Fibroblast of skin of scalp (primary cell): Measurements from ENCODE around the gene FBXO44.

ENCODE experiments used
- DNase-seq: peaks from one replicate; pipeline ENCODE4 v3.0.0-alpha.2; 2013

Gene FBXO44

DNA sequence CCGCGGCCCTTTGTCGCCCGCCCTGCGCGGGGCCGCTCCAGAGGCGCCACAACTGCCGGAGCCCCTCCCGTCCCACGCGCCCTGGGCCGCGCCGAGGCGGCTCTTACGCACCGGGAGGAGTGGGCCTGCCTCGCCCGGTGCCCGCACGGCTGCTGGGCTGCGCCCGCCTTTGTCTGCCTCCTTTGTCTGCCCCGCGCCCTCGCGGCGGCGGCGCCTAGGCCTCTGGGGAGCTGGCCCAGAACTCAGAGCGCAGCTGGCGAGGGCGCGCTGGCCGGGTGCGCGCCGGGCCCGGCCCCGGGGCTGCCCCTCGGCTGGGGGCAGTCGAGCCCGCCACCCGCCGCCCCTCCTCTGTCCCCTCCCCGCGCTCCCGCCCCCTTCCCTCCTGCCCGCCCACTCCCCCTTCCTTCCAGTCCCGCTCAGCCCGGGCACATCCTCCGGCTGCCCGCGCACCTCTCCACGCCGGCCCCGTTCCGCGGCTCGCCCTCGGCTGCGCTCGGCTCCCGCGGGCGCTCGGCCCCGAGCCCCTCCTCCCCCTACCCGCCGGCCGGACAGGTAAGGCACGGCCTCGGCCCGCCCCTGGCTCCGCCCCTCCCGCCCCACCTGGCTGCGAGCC, 36.7 kb downstream of the FBXO44 start, which contains the start of gene DRAXIN:
Gene DRAXIN, plus strand, starts transcription at position 409 of the 613 bp plus-strand sequence. CDS start 14,549 bp downstream, outside the sequence.
- DNase-seq: no peak

DNA sequence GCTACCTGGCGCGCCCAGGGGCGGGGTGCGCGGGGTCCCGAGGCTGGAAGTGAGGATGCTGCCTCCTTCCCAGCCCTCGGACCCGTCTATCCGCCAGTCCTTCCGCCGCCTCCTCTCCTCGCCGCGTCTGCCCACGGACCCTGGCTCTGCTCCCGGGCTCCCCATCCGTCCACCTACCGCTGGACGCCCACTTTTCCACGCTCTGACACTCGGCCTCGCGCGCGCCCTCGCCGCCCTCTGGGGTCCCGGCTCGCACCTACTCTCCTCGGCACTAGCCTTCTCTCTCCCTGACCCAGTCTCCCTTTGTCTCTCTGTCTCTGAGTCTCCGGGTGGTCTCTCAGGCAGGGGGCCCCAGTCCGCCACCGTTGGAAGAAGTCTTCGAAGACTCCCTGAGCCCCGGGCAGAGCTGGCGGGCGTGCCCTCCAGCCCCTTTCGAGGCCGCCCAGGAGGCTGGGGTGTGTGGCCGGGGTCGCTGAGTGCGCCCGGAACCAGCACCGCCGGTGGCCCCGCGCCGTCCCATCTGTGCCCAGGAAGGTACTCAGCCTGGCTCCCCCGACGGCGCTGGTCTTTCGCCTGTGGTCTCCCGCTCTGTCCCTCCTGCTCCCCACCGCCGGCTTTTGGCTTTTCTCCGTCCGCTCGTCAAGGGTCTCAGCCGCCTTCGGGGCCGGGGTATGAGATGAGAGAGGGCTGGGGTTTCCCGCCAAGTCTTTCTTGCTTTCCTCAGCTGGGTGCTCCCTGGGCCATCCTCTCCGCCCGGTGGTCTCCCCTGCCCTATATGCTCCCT, 37.4 kb downstream of the FBXO44 start:
- DNase-seq: no peak

DNA sequence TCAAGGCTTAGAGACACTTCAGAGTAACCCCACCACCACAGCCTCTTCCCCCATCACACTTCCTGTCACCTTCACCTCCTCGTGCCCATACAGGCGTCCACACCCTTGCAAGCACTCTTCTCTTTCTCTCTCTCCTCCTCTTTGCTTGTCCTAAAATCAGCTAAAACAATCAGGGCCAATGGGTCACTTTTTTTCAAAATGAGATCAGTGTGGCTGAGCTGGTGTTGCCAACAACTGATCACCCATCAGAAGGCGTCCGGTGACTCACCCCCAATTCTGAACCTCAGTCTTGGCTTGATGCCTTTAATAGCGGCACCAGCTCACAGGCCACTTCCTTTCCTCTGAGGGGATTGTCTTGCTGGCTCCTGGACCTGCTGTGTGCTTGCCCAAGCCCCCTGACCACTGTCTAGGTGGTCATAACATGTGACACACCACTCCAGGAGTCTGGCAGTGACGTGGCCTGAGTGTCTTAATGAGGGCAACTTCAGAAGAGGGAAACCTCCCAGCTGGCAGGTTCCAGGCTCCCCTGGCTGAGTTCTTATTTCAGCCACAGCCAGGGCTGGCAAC, 38.4 kb downstream of the FBXO44 start:
- DNase-seq: peak; percentile 77

DNA sequence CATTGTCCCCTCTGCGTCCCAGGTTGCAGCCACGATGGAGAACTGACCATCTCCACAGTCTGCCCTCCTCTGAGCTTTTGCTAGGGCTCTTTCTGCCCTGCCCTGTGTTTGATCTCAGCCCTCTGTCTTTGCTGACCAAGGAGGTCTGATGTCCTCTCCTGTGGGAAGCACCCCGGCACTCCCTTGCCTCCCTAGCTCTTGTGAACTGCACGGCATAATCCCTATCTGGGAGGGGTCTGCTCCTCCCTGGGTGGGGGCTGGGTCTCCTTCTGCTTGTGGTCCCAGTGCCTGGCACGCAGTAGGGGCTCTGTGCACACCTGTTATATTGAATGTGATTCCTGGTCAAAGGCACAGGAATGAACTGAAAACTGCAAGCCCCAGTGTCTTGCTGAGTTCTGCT, 39.2 kb downstream of the FBXO44 start:
- DNase-seq: no peak

DNA sequence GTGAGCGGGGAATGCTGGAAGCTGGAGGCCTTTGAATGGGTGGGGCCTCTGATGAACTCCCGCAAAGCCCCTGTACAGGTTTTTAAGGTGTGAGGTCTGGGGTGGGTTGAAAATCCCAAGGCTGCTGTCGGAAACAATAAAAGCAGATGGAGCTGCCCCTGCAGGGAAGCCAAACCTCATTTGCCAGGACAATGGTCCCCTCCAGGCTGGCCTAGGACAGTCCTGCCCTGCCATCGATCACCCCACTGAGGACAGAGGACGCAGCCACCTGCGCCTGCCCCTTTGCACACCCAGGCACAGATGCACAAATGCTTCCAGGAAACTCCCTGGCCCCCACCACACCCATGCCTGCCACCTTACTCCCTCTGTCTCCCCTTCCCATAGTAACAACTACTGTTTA, 41.2 kb downstream of the FBXO44 start:
- no peak for DNase-seq

DNA sequence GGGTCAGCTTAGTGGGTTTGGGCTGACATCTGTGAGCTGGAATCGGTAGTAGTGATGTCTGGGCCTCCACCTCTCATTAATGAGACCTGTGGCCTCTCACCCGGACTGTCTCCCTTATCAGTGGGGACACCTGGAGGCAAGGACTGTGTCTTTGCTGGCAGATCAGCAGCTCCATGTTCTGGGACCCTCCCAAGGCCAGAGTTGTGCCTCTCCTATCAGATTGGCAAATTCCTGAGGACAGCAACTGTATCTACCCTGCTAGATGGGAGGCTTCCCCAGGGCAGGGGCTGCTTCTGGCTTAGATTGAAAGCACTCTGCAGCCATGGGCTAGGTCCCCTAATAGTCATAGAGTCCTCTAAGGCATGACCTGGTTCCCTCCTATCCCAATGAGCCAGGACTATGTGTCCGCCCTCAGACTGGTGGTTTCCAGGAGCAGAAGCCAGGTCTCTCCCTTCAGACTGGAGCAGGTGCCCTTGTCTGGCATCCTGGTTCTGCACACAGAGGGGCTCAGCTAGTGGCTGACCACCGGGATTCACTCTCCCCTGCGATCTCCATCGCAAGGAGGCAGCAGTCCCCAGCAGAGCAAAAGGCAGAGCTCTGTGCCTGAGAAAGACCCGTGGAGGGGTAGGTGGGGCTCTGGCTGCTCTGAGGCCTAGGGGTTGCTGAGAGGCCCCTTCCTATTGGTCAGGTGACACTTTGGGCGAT, 42.7 kb downstream of the FBXO44 start:
- no peak for DNase-seq

DNA sequence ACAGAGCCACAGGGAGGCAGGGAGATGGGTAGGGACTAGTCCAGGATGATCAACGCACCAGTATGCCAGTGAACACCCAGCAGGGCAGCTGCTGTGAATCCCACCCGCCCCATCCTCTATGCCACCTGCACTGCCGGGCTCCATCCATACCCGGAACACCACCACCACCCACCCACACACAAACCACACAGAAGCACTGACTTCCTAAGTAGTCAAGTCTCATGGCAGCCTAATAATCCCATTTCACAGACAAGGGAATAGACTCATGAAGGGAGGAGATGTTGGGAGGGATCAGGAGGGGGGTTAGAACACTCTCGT, 43.2 kb downstream of the FBXO44 start:
- DNase-seq: no peak

DNA sequence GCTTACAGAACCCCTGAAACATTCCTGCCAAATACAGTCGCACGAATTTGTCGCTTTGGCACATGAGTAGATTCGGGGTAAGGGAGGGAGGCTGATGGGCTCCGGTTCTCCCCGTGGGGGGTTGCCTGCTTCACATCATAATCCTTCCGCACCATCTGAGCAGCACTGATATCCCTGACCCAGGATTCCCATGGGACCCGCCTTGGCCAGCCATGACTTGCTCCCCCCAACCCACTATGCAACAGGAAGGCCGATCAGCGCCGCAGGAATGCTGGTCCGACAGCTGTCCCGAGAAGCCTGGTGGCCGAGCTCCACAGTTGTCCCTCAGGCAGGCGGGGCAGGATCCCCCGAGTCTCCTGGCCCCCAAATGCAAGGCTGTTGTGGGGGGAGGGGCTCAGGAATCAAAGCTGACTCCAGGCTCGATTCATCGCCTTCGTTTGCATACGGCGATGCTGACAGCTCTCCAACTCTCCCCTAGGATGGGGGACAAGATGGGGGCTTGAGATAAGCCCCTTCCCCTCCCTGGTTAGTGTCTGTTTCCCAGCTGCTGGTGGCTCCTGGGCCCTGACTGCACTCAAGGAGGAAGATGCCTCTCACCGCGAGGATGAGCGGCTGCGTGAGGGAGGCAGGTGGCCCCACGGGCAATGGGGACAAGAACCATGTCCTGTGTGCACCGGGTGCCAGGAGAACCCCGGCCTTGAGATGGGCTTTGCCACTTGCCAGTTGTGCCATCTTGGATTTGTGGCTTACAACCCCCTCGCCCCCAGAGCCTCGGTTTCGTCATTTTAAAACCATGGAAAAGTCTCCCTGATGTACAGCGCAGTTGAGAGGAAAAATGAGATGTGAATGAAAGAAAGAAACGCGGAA, 46.2 kb downstream of the FBXO44 start:
- DNase-seq: no peak

DNA sequence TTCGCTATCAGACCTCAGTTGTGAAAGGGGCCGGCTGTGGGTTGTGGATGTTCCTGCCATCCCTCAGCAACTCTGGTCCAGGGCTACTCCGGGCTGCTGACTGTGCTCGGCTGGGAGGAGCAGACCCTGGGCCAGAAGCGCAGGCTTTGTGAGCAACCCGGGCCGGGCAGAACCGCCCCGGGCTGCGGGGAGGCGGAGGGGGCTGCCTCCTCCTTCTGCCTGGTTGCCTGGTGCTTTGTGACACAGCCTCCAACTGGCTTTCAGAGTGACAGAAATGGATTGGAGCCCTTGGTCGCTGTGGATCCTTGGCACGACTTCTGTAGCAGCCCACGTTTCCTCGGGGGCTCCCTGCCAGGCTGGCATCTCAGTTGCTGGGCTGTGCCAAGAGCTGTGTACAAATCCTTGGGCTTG, 46.9 kb downstream of the FBXO44 start:
- no peak for DNase-seq

DNA sequence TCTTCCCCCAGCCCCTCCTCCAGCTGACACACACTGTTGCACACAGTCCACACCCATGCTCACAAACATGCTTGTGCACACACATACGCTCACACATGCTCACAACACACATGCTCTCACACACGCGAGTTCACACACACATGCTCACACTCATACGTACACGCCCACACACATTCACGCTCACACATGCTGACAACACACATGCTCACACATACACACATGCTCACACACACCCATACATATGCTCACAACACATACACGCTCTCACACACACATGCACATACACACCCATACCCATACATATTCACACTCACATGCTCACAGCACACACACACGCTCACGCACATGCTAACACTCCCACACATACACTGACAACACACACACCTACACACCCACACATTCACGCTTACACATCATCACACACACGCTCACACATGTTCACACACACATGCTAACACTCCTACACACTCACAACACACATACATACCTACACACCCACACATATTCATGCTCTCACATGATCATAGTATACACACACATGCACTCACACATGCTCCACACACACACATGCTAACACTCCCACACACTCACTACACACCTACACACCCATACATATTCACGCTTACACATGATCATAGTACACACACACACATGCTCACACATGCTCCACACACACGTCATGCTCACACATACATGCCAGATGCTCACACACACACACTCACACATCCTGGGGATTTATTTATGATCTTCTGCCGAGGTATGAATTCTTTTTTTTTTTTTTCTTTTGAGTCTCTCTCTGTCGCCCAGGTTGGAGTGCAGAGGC, 47.5 kb downstream of the FBXO44 start:
- DNase-seq: no peak

DNA sequence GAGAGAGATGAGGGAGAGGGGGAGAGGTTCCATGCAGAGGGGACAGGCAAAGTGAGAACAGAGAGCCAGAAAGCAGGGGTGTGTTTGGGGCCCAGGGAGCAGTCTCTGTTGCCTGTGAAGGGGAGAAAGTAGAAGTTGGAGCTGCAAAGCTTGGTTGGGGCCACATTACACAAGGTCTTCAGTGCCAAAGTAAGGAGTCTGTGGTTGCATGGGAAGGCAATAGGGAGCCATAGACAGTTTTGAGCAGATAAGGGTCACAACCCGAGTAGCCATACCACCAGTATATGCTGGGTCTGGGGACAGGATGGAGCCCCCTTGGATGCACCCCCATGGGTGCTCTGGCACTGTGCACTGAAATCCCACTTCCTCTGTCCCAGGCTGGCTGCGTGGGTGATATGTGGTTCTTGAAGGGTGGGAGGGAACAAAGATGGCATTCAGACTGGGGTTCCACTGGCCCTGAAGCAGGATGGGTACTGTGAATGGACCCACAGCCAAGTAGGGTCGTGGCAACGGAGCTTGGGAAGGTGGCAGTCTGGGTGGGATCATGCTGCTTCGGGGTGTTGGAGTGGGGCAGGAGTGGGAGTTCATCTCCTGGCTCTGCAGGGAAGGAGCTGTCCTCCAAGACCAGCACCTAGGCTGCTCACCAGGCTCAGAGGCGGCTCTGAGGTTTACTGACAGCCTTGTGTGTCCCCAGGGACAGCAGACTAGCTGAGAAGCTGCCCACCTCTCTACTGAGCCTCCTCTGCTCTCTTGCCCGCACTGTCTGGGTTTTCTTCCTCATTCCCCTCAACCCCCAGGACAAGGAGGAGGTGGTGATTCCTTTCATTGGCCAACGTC, 48.9 kb downstream of the FBXO44 start:
- DNase-seq: no peak

DNA sequence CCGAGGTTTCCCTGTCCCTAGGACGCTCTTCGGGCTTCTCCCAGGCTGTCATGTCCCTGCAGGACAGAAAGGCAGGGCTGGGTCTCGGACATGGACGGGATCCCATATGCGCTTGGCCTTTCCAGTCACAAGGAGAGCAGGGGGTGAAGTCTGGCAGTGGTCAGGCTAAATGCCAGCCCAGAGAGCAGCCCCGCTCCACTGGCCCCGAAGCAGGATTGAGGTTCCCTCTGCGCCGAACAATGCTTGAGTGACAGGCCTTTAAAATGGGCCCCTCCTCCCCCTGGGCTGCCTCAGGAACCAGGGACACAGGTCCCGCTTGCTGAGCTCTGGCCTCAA, 49.5 kb downstream of the FBXO44 start:
- DNase-seq: no peak

DNA sequence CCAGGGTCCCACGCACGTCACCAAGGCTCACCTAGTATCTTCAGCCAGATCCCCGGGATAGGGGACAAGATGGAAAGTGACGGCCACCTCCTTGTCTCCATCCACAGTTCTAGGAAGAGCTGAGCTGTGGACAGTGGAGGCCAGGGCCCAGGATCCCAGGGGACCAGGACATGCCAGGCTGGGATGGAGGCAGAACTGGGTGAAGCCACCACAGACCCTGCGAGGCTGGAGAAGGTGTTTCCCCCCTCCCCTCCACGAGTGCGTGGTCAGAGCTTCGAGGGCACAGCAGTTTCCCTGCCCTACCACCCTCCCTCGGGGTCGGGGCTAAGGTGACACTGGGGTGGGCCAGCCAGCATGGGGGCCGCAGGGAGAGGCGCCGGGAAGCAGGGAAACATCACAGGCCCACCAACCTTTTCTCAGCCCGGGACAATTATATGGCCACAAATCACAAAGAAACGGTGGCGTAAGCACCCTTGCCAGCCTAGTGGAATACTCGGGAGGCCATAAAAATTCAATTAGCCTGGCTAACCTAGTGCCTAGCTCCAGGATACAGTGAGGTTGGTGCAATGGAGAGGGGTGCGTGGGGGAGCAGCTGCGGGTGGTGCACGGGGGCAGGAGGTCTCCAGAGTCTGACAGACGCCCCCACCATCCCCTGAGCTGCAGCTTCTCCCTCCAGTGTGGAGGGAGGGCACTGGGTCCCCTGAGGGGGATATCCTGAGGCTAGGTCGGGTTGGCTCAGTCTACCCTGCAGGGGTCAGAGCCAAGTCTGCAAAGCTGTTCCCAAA, 50.2 kb downstream of the FBXO44 start:
- DNase-seq: no peak

DNA sequence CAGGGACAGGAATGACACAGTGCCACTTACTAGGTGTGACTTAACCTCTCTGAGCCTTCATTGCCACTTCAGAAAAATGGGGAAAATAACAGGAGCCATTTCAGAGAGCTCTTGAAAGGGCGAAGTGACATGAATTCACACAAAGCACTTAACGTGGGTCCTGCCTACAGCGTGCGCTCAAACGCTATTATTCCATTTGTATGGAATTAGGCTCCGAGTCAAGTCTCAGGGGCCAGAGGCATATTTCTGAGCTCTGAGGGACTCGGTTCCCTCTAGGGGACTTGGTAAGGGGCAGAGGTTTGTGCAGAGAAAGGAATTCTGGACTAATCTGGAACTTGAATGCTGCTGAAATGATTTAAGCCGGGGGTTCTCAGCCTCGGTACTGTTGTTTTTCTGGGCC, 50.9 kb downstream of the FBXO44 start:
- DNase-seq: no peak

DNA sequence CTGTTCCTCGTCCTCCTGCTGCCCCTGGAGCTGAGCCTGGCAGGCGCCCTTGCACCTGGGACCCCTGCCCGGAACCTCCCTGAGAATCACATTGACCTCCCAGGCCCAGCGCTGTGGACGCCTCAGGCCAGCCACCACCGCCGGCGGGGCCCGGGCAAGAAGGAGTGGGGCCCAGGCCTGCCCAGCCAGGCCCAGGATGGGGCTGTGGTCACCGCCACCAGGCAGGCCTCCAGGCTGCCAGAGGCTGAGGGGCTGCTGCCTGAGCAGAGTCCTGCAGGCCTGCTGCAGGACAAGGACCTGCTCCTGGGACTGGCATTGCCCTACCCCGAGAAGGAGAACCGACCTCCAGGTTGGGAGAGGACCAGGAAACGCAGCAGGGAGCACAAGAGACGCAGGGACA, 51.6 kb downstream of the FBXO44 start:
- DNase-seq: no peak

DNA sequence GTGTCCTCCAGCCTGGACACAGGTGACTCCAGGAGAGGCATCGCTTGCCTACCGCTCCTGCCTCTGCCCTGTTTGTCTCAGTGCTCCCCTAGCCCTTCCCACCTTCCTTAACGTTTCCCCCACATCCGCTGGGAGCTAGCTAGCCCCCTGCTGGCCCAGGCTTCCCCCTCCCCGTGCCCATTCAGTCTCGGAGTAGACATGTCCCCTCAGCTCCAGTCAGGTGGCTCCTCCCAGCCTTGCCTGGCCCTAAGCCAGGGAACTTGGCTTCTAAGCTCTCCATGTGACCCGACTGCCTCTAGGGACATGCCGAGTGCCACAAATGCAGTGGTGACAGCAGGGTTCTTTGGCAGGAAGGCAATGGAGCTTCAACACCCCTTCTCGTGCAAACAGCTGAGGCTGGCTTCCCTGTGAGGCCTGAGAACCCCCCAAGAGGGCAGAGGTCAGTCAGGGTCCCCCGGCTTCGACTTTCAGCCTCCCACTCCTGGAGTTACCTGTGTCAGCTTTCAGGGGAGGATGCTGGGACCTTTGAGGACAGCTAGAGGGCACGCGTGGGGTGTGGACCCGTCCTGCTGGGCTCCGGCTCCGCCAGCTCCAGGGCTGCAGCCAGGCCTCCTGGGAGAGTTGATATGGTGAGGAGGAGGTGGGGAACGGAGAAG, 53.1 kb downstream of the FBXO44 start:
- no peak for DNase-seq

DNA sequence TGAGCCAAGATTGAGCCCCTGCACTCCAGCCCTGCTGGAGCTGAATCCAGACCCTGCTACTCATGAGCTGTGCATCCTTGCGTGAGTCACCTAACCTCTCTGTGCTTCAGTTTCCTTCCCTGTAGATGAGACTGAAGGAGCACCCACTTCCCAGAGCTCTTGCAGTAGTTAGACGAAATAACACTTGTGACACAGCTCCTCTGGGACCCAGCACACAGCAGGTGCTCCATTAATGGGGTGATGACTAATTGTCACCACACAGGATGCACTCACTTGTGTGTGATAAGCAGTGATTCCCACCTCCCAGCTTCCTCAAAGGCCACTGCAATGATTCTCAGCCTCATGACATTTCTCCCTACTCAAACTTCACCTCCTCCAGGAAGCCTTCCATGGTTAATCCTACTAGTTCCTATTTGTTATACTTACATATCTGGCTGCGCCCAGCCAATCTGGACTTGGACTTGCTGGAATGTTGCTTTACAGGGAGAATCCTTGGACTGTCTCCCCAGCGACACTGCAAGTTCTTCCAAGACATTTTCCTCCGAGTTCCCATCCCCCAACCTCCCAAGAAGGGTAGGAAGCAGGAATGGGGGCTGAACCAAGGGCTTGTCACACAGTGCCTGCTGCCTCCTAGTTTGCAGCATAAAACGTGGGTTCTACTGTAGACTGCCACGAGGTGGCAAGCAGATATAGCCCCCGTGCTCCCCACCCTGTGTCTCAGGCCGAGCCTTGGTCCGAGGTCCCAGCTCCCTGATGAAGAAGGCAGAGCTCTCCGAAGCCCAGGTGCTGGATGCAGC, 54.1 kb downstream of the FBXO44 start:
- DNase-seq: no peak

DNA sequence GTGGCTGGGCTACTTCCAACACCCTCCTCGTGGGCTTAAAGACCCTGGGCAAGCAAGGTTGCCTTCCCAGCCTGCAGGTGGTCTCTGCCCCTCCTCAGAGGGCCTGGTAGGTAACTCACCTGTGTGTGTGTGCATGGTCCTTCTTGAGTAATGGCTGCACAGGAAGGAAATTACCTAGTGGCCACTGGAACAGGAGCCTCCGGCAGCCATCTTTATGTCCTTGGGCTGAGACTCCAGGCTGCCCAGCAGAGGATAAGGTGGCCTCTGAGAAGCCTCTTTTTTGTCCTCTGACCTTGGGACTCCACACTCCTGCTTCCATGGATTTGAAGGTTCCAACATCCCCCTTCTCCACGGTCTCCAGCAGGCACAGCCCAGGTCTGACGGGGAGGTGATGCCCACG, 56.8 kb downstream of the FBXO44 start:
- no peak for DNase-seq

DNA sequence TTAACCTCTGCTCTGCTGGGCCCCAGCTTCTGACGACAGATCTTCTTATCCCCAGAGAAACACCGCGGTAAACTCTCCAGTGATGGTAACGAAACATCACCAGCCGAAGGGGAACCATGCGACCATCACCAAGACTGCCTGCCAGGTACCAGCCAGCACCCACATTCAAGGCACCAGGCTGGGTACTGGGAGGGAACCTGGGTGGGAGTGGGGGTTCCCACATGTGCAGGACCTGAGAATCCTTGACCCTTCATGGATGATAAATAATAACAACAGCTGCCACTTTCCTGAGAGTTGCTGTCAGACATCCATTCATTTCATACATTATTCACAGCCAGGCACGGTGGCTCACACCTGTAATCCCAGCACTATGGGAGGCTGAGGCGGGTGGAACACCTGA, 57.6 kb downstream of the FBXO44 start:
- DNase-seq: no peak
